SK-N-SH (cell line): ENCODE data around the gene ANKH. TPM values are rescaled to one million over a fixed set of nuclear protein-coding genes. Genes with fewer than 3 reads are reported as not detected.

Source experiments
- CTCF ChIA-PET: fragments of 300-600, 350-600 bp; formaldehyde crosslinking; extraction: SDS; loops from one replicate; lab custom pipeline; 2021; lab: Yijun Ruan, JAX
- POLR2A ChIA-PET: fragments of 350-600 bp; sonication (Branson Sonifier 250); formaldehyde crosslinking; extraction: SDS; loops from one replicate; lab custom pipeline; 2020; ENCODE audit warnings: antibody characterized with exemption, inconsistent platforms; lab: Yijun Ruan, JAX
- DNase-seq: peaks from one replicate; pipeline ENCODE4 v3.0.0; 2012
- H2AFZ ChIP-seq: fragments of 200-600 bp; sonication (generic); 2 replicates; pipeline ENCODE4 v1.8.1; 2016; ENCODE audit warnings: antibody characterized with exemption, mild to moderate bottlenecking, low read depth
- H3F3A ChIP-seq: fragments of 200-600 bp; sonication (generic); replicated peaks from 2 replicates; pipeline ENCODE3; 2016; ENCODE audit warnings: antibody characterized with exemption, mild to moderate bottlenecking; ENCODE audit not compliant: insufficient read depth
- H3K27ac ChIP-seq, 2 experiments: fragments of 200-500 bp in 1 of 2; fragments of 200-600 bp in 1 of 2; sonication (Bioruptor generic) in 1 of 2; sonication (generic), shearing (Covaris generic) in 1 of 2; 2 replicates each; pipeline versions ENCODE4 v1.5.1 to v1.6.1; 2014 to 2016; ENCODE audit warnings: low read depth in 2 of 2, inconsistent platforms in 1 of 2, low read length in 1 of 2, mild to moderate bottlenecking in 1 of 2, mixed read lengths in 1 of 2
- H3K27me3 ChIP-seq: fragments of 200-600 bp; sonication (generic), shearing (Covaris generic); 2 replicates; pipeline ENCODE4 v1.6.1; 2016; ENCODE audit warnings: mixed run types; ENCODE audit not compliant: insufficient read depth
- H3K36me3 ChIP-seq, 2 experiments: fragments of 200-500 bp in 1 of 2; fragments of 200-600 bp in 1 of 2; sonication (Bioruptor generic) in 1 of 2; sonication (generic) in 1 of 2; replicated peaks in 1 of 2; 2 replicates each; pipeline versions ENCODE3 to v1.5.1; 2014 to 2016; ENCODE audit warnings: low read length in 1 of 2, mild to moderate bottlenecking in 1 of 2; ENCODE audit not compliant: insufficient read depth in 2 of 2, control insufficient read depth in 1 of 2
- H3K4me1 ChIP-seq, 2 experiments: fragments of 200-500 bp in 1 of 2; fragments of 200-600 bp in 1 of 2; sonication (Bioruptor generic) in 1 of 2; sonication (generic), shearing (Covaris generic) in 1 of 2; 2 replicates each; pipeline versions ENCODE4 v1.5.1 to v1.6.1; 2014 to 2016; ENCODE audit warnings: low read depth in 1 of 2, low read length in 1 of 2, mixed run types in 1 of 2; ENCODE audit not compliant: insufficient read depth in 2 of 2, control insufficient read depth in 1 of 2
- H3K4me2 ChIP-seq: fragments of 200-600 bp; sonication (generic), shearing (Covaris generic); 2 replicates; pipeline ENCODE4 v1.6.1; 2017; ENCODE audit warnings: mixed run types
- H3K4me3 ChIP-seq, 2 experiments: fragments of 200-500 bp in 1 of 2; fragments of 200-600 bp in 1 of 2; sonication (Bioruptor generic) in 1 of 2; sonication (generic), shearing (Covaris generic) in 1 of 2; 2 replicates each; pipeline versions ENCODE4 v1.5.1 to v1.8.1; 2014 to 2016; ENCODE audit warnings: low read depth in 2 of 2, inconsistent platforms in 1 of 2, low read length in 1 of 2, mild to moderate bottlenecking in 1 of 2, mixed read lengths in 1 of 2, moderate library complexity in 1 of 2
- H3K79me2 ChIP-seq: fragments of 200-600 bp; sonication (generic); 2 replicates; pipeline ENCODE4 v1.8.1; 2017; ENCODE audit warnings: mild to moderate bottlenecking; ENCODE audit not compliant: insufficient read depth
- H3K9ac ChIP-seq: fragments of 200-600 bp; sonication (generic); 2 replicates; pipeline ENCODE4 v1.6.1; 2017; ENCODE audit warnings: mixed run types
- H3K9me2 ChIP-seq: fragments of 200-600 bp; sonication (generic); 2 replicates; pipeline ENCODE4 v1.6.1; 2017; ENCODE audit warnings: mixed run types
- H3K9me3 ChIP-seq: fragments of 200-600 bp; sonication (generic); 2 replicates; pipeline ENCODE4 v1.6.1; 2017; ENCODE audit warnings: mixed run types, mild to moderate bottlenecking, moderate library complexity
- H4K20me1 ChIP-seq: fragments of 200-600 bp; sonication (generic); 2 replicates; pipeline ENCODE4 v1.6.1; 2017; ENCODE audit warnings: mild to moderate bottlenecking, mixed run types; ENCODE audit not compliant: insufficient read depth
- ELF1 ChIP-seq: IDR thresholded peaks from 2 replicates; pipeline ENCODE4 v1.4.0; 2012
- EP300 ChIP-seq, 2 experiments: IDR thresholded peaks; 2 replicates each; pipeline versions ENCODE4 v1.4.0 to v1.6.1; 2012; ENCODE audit warnings: borderline replicate concordance in 1 of 2, low read depth in 1 of 2, low read length in 1 of 2
- FOXJ3 ChIP-seq: sonication (generic); formaldehyde crosslinking; IDR thresholded peaks from 2 replicates; pipeline ENCODE4 v1.5.1; 2020; ENCODE audit warnings: mild to moderate bottlenecking, missing genetic modification reagents
- FOXM1 ChIP-seq: IDR thresholded peaks from 2 replicates; pipeline ENCODE4 v1.4.0; 2012; ENCODE audit warnings: low read depth, mild to moderate bottlenecking
- GABPA ChIP-seq: IDR thresholded peaks from 2 replicates; pipeline ENCODE4 v1.4.0; 2012; ENCODE audit warnings: low read depth, mild to moderate bottlenecking
- GATA2 ChIP-seq: sonication (generic); formaldehyde crosslinking; IDR thresholded peaks from 2 replicates; pipeline ENCODE4 v1.5.0; 2020; ENCODE audit warnings: mild to moderate bottlenecking, missing genetic modification reagents
- MEF2A ChIP-seq: IDR thresholded peaks from 2 replicates; pipeline ENCODE4 v1.4.0; 2012; ENCODE audit warnings: low read depth, borderline replicate concordance
- NRF1 ChIP-seq: IDR thresholded peaks from 2 replicates; pipeline ENCODE4 v1.6.1; 2012; ENCODE audit warnings: low read depth, mild to moderate bottlenecking, low read length
- POLR2AphosphoS5 ChIP-seq: IDR thresholded peaks from 2 replicates; pipeline ENCODE4 v1.6.1; 2012; ENCODE audit warnings: low read depth, low read length
- RCOR1 ChIP-seq: fragments of 150-350 bp; IDR thresholded peaks from 2 replicates; pipeline ENCODE4 v1.6.1; 2017; ENCODE audit warnings: antibody characterized with exemption, low read length
- RFX5 ChIP-seq: IDR thresholded peaks from 2 replicates; pipeline ENCODE4 v1.6.1; 2012; ENCODE audit warnings: mild to moderate bottlenecking, improper control_type of control experiment, low read length
- SIN3A ChIP-seq: IDR thresholded peaks from 2 replicates; pipeline ENCODE4 v1.6.1; 2012; ENCODE audit warnings: low read depth, mild to moderate bottlenecking, low read length, moderate library complexity, borderline replicate concordance
- SMC3 ChIP-seq: IDR thresholded peaks from 2 replicates; pipeline ENCODE4 v1.6.1; 2012; ENCODE audit warnings: low read depth, low read length, improper control_type of control experiment
- TCF12 ChIP-seq: IDR thresholded peaks from 2 replicates; pipeline ENCODE4 v1.4.0; 2012
- TEAD4 ChIP-seq: IDR thresholded peaks from 2 replicates; pipeline ENCODE4 v1.4.0; 2012; ENCODE audit warnings: mild to moderate bottlenecking, borderline replicate concordance; ENCODE audit not compliant: insufficient read depth
- WGBS: methylation state at CpG from one replicate; pipeline ENCODE4 v1.1.6; 2017; ENCODE audit warnings: low lambda C conversion rate; 5-methylcytosine and 5-hydroxymethylcytosine counted together
- polyA plus RNA-seq, 3 experiments: library from polyadenylated mRNA; depleted of rRNA; stranded (reverse); fragments of >200 nt; gene quantifications; 2 replicates each; pipeline ENCODE4 v1.2.3, GENCODE V29; 2012
- TF ChIP-seq, protein P1 (sequence below): IDR thresholded peaks from 2 replicates; pipeline ENCODE4 v1.4.0; 2012; ENCODE audit warnings: low read depth
- TF ChIP-seq, protein P2 (sequence below): fragments of 200-600 bp; sonication (generic); IDR thresholded peaks from 2 replicates; pipeline ENCODE4 v1.6.1; 2017; ENCODE audit warnings: antibody characterized with exemption, mild to moderate bottlenecking, moderate library complexity
- TF ChIP-seq, protein P3 (sequence below): fragments of 150-350 bp; IDR thresholded peaks from 2 replicates; pipeline ENCODE4 v1.6.1; 2016; ENCODE audit warnings: mild to moderate bottlenecking, low read depth, low read length
- TF ChIP-seq, protein P4 (sequence below): IDR thresholded peaks from 2 replicates; pipeline ENCODE4 v1.4.0; 2012; ENCODE audit warnings: low read depth, borderline replicate concordance

The ANKH gene
- polyA plus RNA-seq, 1 of the 3 experiments (the other 2 are of a cell fraction) = 22.0 TPM

DNA sequence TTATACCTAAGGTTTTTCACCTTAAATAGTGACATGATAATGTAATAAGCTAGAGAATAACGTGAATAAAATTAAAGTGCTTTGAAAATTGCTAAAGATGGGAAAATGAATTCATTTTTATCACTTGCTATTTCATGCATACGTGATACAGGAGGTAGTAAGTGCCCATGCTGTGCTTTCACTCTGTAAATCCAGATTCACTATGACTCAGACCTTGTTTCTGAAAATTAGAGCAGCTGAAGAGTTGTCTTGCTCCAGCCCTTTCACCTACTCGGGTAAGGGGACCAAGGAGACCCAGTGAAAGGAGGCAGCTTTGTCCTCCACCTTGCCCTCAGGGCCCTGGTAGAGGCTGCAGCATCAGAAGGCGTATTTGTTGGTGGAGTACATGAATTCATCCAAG is 87.9 kb downstream of the ANKH start:
- 72% methylated on average over 4 of the region's 4 CpGs for WGBS
- Histone ChIP-seq H3K4me3 (no peak overlapping the region), H3K27ac (no peak overlapping the region), H3K4me1 (no peaks in the 10 kb centered on the region), H3K9me2 (no peaks in the 10 kb centered on the region), H3K4me2 (no peak overlapping the region), H4K20me1 (no peaks in the 10 kb centered on the region), H3K36me3 (peaks cover 0 to 6% of the 10 kb centered on the region in 2 experiments), H3F3A (no peaks in the 10 kb centered on the region), H3K79me2 (no peaks in the 10 kb centered on the region), H3K27me3 (no peaks in the 10 kb centered on the region), H2AFZ (no peak overlapping the region), H3K9me3 (no peaks in the 10 kb centered on the region), H3K9ac (no peak overlapping the region)
- DNase-seq = no peak
- no peak for TF ChIP-seq SMC3
- no peak for TF ChIP-seq POLR2AphosphoS5
- TF ChIP-seq SIN3A = no peak
- no peak for TF ChIP-seq TEAD4
- no peak for TF ChIP-seq RCOR1
- no peak for TF ChIP-seq MEF2A
- TF ChIP-seq NRF1 = no peak
- TF ChIP-seq ELF1 = no peak
- CTCF ChIA-PET = interaction anchor here (0.6 kb wide), 1 partner anchor 32 kb away, joined by 3 read pairs; no protein-coding TSS in a partner anchor
- POLR2A ChIA-PET = no interaction called here

DNA sequence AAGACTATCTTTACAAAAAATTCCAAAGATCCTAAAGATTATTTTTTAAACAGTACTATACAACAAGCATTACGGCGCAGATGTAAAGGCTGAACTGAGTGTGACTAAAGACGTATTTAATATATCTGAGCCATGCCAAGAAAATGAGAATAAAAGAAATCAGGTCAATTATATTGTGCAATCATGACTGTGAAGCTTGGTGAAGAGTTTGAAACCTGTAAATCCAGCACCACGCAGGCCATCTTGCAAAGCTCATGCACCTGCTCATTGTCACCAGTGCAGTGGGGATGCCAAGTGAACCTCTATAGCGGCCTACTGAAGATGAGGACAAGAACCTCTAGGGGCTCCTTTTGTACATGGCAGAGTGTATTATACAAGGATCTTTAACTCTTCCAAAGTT is 89.0 kb downstream of the ANKH start:
- Histone ChIP-seq H4K20me1 (no peaks in the 10 kb centered on the region), H3K9ac (no peak overlapping the region), H3K9me2 (no peaks in the 10 kb centered on the region), H3K4me1 (no peaks in the 10 kb centered on the region), H3K36me3 (peaks cover 0 to 6% of the 10 kb centered on the region in 2 experiments), H3K9me3 (no peaks in the 10 kb centered on the region)
- no peak for DNase-seq
- POLR2A ChIA-PET = no interaction called here
- 96% methylated on average over 5 of the region's 5 CpGs for WGBS
- TF ChIP-seq FOXJ3 (no peak), FOXM1 (no peak), EP300 (IDR thresholded peaks at IDR 0.05; ENCODE audit: borderline replicate concordance in 1 of 2, low read depth in 1 of 2, low read length in 1 of 2) (no peak), RFX5 (no peak), GATA2 (CRISPR knock-in tag) (no peak), SIN3A (no peak), TEAD4 (no peak), MEF2A (no peak), TCF12 (no peak), GABPA (no peak)
- TF ChIP-seq, protein P1, sequence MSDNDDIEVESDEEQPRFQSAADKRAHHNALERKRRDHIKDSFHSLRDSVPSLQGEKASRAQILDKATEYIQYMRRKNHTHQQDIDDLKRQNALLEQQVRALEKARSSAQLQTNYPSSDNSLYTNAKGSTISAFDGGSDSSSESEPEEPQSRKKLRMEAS = no peak
- TF ChIP-seq, protein P2, sequence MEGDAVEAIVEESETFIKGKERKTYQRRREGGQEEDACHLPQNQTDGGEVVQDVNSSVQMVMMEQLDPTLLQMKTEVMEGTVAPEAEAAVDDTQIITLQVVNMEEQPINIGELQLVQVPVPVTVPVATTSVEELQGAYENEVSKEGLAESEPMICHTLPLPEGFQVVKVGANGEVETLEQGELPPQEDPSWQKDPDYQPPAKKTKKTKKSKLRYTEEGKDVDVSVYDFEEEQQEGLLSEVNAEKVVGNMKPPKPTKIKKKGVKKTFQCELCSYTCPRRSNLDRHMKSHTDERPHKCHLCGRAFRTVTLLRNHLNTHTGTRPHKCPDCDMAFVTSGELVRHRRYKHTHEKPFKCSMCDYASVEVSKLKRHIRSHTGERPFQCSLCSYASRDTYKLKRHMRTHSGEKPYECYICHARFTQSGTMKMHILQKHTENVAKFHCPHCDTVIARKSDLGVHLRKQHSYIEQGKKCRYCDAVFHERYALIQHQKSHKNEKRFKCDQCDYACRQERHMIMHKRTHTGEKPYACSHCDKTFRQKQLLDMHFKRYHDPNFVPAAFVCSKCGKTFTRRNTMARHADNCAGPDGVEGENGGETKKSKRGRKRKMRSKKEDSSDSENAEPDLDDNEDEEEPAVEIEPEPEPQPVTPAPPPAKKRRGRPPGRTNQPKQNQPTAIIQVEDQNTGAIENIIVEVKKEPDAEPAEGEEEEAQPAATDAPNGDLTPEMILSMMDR = no peak
- TF ChIP-seq, protein P3, sequence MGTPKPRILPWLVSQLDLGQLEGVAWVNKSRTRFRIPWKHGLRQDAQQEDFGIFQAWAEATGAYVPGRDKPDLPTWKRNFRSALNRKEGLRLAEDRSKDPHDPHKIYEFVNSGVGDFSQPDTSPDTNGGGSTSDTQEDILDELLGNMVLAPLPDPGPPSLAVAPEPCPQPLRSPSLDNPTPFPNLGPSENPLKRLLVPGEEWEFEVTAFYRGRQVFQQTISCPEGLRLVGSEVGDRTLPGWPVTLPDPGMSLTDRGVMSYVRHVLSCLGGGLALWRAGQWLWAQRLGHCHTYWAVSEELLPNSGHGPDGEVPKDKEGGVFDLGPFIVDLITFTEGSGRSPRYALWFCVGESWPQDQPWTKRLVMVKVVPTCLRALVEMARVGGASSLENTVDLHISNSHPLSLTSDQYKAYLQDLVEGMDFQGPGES = no peak
- TF ChIP-seq, protein P4, sequence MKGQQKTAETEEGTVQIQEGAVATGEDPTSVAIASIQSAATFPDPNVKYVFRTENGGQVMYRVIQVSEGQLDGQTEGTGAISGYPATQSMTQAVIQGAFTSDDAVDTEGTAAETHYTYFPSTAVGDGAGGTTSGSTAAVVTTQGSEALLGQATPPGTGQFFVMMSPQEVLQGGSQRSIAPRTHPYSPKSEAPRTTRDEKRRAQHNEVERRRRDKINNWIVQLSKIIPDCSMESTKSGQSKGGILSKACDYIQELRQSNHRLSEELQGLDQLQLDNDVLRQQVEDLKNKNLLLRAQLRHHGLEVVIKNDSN = no peak
- TF ChIP-seq, all 33 proteins: peak for 0
- Histone ChIP-seq H3K4me2 (no peak overlapping the region), H2AFZ (no peak overlapping the region), H3K27ac (no peak overlapping the region), H3F3A (no peaks in the 10 kb centered on the region), H3K27me3 (no peaks in the 10 kb centered on the region), H3K79me2 (no peaks in the 10 kb centered on the region), H3K4me3 (no peak overlapping the region)
- CTCF ChIA-PET = interaction anchor here (0.7 to 2.6 kb wide), 3 partner anchors 55 to 221 kb away, joined by 3 to 9 read pairs (median 3); no protein-coding TSS in a partner anchor
